WERI-Rb-1 (cell line): Measurements from ENCODE around the gene SYNGAP1.

Experiments
- DNase-seq: peaks from one replicate; pipeline ENCODE4 v3.0.0-alpha.2; 2020
- H3K27ac ChIP-seq: fragments of 250-450 bp; sonication (Bioruptor Pico); 2 replicates; pipeline ENCODE4 v1.5.1; 2020; ENCODE audit warnings: mild to moderate bottlenecking, moderate library complexity
- H3K27me3 ChIP-seq: fragments of 250-450 bp; sonication (Bioruptor Pico); 2 replicates; pipeline ENCODE4 v1.5.1; 2021; ENCODE audit warnings: mild to moderate bottlenecking, low read depth, moderate library complexity; ENCODE audit not compliant: insufficient read depth, severe bottlenecking
- H3K36me3 ChIP-seq: fragments of 250-450 bp; sonication (Bioruptor Pico); 2 replicates; pipeline ENCODE4 v1.5.1; 2020; ENCODE audit warnings: mild to moderate bottlenecking, moderate library complexity
- H3K4me3 ChIP-seq: 2 replicates; pipeline ENCODE4 v1.5.1; 2011; ENCODE audit warnings: low read depth, mild to moderate bottlenecking, control low read depth, low read length
- H3K9me3 ChIP-seq: fragments of 250-450 bp; sonication (Bioruptor Pico); 2 replicates; pipeline ENCODE4 v1.5.1; 2021; ENCODE audit warnings: mild to moderate bottlenecking, moderate library complexity; ENCODE audit not compliant: severe bottlenecking
- CTCF ChIP-seq: IDR thresholded peaks from 2 replicates; pipeline ENCODE4 v1.5.1; 2011; ENCODE audit warnings: low read depth, mild to moderate bottlenecking, control low read depth, inconsistent platforms, low read length

Gene SYNGAP1

GRCh38 chr6:33428966-33429749 lies 9.3 kb downstream of the SYNGAP1 start:
- peaks cover 60% of the 10 kb centered on the region for H3K36me3 ChIP-seq
- DNase-seq = no peak
- no peak overlapping the region for H3K4me3 ChIP-seq
- H3K27me3 ChIP-seq = no peaks in the 10 kb centered on the region
- H3K9me3 ChIP-seq = no peaks in the 10 kb centered on the region
- no peak for TF ChIP-seq CTCF
- H3K27ac ChIP-seq = no peak overlapping the region

- DNase-seq = no peak
- Histone ChIP-seq H3K27ac (no peak overlapping the region), H3K4me3 (no peak overlapping the region)
Observed at GRCh38 chr6:33429750-33430052, 9.8 kb downstream of the SYNGAP1 start.

GRCh38 chr6:33430334-33430733 lies 10.5 kb downstream of the SYNGAP1 start:
- DNase-seq = no peak
- no peaks in the 10 kb centered on the region for H3K9me3 ChIP-seq
- H3K4me3 ChIP-seq = no peak overlapping the region
- no peak overlapping the region for H3K27ac ChIP-seq
- peaks cover 58% of the 10 kb centered on the region for H3K36me3 ChIP-seq
- TF ChIP-seq CTCF = no peak
- no peaks in the 10 kb centered on the region for H3K27me3 ChIP-seq

More at GRCh38 chr6:33429750-33430052, 9.8 kb downstream of the SYNGAP1 start:
- H3K36me3 ChIP-seq = peaks cover 58% of the 10 kb centered on the region
- no peak for TF ChIP-seq CTCF
- H3K27me3 ChIP-seq = no peaks in the 10 kb centered on the region
- no peaks in the 10 kb centered on the region for H3K9me3 ChIP-seq

GRCh38 chr6:33430991-33431879 lies 11.4 kb downstream of the SYNGAP1 start:
- no peak for TF ChIP-seq CTCF
- Histone ChIP-seq H3K9me3 (no peaks in the 10 kb centered on the region), H3K36me3 (peaks cover 67% of the 10 kb centered on the region), H3K27ac (no peak overlapping the region), H3K4me3 (no peak overlapping the region), H3K27me3 (no peaks in the 10 kb centered on the region)
- DNase-seq = peak; percentile 89

GRCh38 chr6:33431880-33432541 lies 12.1 kb downstream of the SYNGAP1 start:
- Histone ChIP-seq H3K27me3 (no peaks in the 10 kb centered on the region), H3K4me3 (no peak overlapping the region), H3K36me3 (peaks cover 73% of the 10 kb centered on the region), H3K9me3 (no peaks in the 10 kb centered on the region), H3K27ac (no peak overlapping the region)
- DNase-seq = no peak
- TF ChIP-seq CTCF = no peak
